DND-41 (cell line): ENCODE measurements around the gene PDIA5.

ENCODE experiments used
- EZH2 ChIP-seq: IDR thresholded peaks from 3 replicates; pipeline ENCODE4 v1.6.1; 2012; ENCODE audit warnings: borderline replicate concordance, low read depth, mild to moderate bottlenecking, moderate library complexity, low read length, inconsistent platforms; ENCODE audit not compliant: severe bottlenecking
- TF ChIP-seq, protein P1 (sequence below): IDR thresholded peaks from 2 replicates; pipeline ENCODE4 v1.5.1; 2012; ENCODE audit warnings: borderline replicate concordance, low read length, moderate library complexity, mild to moderate bottlenecking; ENCODE audit not compliant: poor library complexity, severe bottlenecking; ENCODE audit errors: extremely low read depth

GRCh38 chr3:123151251-123151705 lies 84.5 kb downstream of the PDIA5 start:
- TF ChIP-seq, protein P1, sequence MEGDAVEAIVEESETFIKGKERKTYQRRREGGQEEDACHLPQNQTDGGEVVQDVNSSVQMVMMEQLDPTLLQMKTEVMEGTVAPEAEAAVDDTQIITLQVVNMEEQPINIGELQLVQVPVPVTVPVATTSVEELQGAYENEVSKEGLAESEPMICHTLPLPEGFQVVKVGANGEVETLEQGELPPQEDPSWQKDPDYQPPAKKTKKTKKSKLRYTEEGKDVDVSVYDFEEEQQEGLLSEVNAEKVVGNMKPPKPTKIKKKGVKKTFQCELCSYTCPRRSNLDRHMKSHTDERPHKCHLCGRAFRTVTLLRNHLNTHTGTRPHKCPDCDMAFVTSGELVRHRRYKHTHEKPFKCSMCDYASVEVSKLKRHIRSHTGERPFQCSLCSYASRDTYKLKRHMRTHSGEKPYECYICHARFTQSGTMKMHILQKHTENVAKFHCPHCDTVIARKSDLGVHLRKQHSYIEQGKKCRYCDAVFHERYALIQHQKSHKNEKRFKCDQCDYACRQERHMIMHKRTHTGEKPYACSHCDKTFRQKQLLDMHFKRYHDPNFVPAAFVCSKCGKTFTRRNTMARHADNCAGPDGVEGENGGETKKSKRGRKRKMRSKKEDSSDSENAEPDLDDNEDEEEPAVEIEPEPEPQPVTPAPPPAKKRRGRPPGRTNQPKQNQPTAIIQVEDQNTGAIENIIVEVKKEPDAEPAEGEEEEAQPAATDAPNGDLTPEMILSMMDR: no peak
- no peak for TF ChIP-seq EZH2
